Skeletal muscle cell (primary cell): ENCODE measurements around the gene IL19.

Experiments
- DNase-seq: peaks from one replicate; pipeline ENCODE4 v3.0.0-alpha.2; 2010; ENCODE audit warnings: low read depth
- H3K4me3 ChIP-seq: 2 replicates; pipeline ENCODE4 v1.5.1; 2011; ENCODE audit warnings: low read depth, mild to moderate bottlenecking, control low read depth, low read length, moderate library complexity

The IL19 gene

GRCh38 chr1:206816390-206817287, 46.1 kb downstream of the IL19 start:
- no peak overlapping the region for H3K4me3 ChIP-seq
- DNase-seq = no peak

GRCh38 chr1:206821493-206821892, 50.9 kb downstream of the IL19 start:
- no peak for DNase-seq
- no peak overlapping the region for H3K4me3 ChIP-seq

GRCh38 chr1:206823727-206824126, 53.2 kb downstream of the IL19 start:
- no peak overlapping the region for H3K4me3 ChIP-seq
- peak; percentile 71 for DNase-seq

GRCh38 chr1:206824331-206824730, 53.8 kb downstream of the IL19 start:
- no peak for DNase-seq
- H3K4me3 ChIP-seq = no peak overlapping the region

- no peak for DNase-seq
These were observed 55.8 kb downstream of the IL19 start for GRCh38 chr1:206826394-206826793.

GRCh38 chr1:206828061-206828460, 57.5 kb downstream of the IL19 start:
- no peak for DNase-seq
- H3K4me3 ChIP-seq = no peak overlapping the region

More at GRCh38 chr1:206826394-206826793, 55.8 kb downstream of the IL19 start:
- no peak overlapping the region for H3K4me3 ChIP-seq

- H3K4me3 ChIP-seq = no peak overlapping the region
- no peak for DNase-seq
These were observed 58.2 kb downstream of the IL19 start for GRCh38 chr1:206828765-206829164.

GRCh38 chr1:206829282-206829681, 58.7 kb downstream of the IL19 start:
- H3K4me3 ChIP-seq = no peak overlapping the region
- DNase-seq = no peak

- no peak for DNase-seq
- H3K4me3 ChIP-seq = no peak overlapping the region
These were observed 59.3 kb downstream of the IL19 start for GRCh38 chr1:206829875-206830274.

GRCh38 chr1:206831650-206832049, 61.1 kb downstream of the IL19 start:
- H3K4me3 ChIP-seq = no peak overlapping the region
- no peak for DNase-seq

GRCh38 chr1:206832352-206832880, 61.8 kb downstream of the IL19 start:
- DNase-seq = no peak
- H3K4me3 ChIP-seq = no peak overlapping the region

GRCh38 chr1:206833106-206833680, 62.6 kb downstream of the IL19 start:
- no peak for DNase-seq
- no peak overlapping the region for H3K4me3 ChIP-seq

- no peak overlapping the region for H3K4me3 ChIP-seq
- no peak for DNase-seq
These were observed 63.2 kb downstream of the IL19 start for GRCh38 chr1:206833801-206834200.

GRCh38 chr1:206834217-206834616, 63.6 kb downstream of the IL19 start:
- DNase-seq = no peak
- H3K4me3 ChIP-seq = no peak overlapping the region

GRCh38 chr1:206834711-206835110, 64.1 kb downstream of the IL19 start:
- no peak for DNase-seq
- no peak overlapping the region for H3K4me3 ChIP-seq

- no peak overlapping the region for H3K4me3 ChIP-seq
- no peak for DNase-seq
These were observed 64.6 kb downstream of the IL19 start for GRCh38 chr1:206835186-206835585.

GRCh38 chr1:206836111-206836510, 65.5 kb downstream of the IL19 start:
- H3K4me3 ChIP-seq = no peak overlapping the region
- DNase-seq = no peak

GRCh38 chr1:206839006-206839560, 68.5 kb downstream of the IL19 start:
- no peak for DNase-seq
- H3K4me3 ChIP-seq = no peak overlapping the region

GRCh38 chr1:206839857-206840256, 69.3 kb downstream of the IL19 start:
- DNase-seq = no peak
- H3K4me3 ChIP-seq = no peak overlapping the region

GRCh38 chr1:206841609-206842323, 71.2 kb downstream of the IL19 start:
- no peak overlapping the region for H3K4me3 ChIP-seq
- no peak for DNase-seq
